ENCODE data around the gene RAG2.
"Not testable (repeated sequence)": the region's sequence is repeated elsewhere in the genome, so short reads cannot be mapped to it uniquely, and the experiment has no call there.

Gene RAG2

GRCh38 chr11:36596880-36597279 is 1.2 kb downstream of the RAG2 start:
- no peak for DNase-seq

DNA sequence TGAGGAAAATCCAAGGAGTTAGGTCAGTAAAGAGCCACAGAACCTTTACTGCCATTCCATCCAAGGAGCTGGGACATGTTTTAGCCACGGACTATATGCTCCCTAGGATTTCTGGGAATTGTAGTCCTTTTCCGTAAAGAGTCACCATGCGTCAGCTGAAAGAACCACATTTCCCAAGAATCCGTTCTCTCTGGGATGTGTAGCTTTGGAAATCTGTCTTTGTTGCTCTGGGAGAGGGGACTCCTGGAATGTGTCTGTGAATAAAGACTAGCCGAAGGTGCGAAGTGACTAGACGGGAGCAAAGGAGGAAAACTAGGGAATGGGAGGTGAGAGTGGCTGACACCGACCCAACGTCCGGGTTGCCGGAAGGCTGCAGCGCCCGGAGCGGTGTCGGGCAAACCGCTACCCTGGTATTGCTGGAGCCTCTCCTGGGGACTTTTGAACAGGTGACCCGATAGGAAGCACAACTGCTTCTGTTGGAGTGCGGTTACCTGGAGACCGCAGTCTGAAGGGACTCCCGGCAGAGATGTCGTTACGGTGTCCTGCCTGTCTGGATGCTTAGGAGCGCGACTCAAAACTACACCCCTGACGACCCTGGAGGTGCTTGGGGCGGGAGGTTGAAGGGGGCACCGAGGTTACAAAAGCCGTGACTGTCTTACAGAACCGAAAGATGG is 3.6 kb downstream of the RAG2 start, which contains the start of gene IFTAP:
Gene IFTAP, plus strand, starts transcription at position 187 of the 674 bp plus-strand sequence. CDS start 15,602 bp downstream, outside the sequence.
- peak; percentile 2 to 13 for DNase-seq

GRCh38 chr11:36591433-36591832 is 6.6 kb downstream of the RAG2 start:
- DNase-seq, result no peak

GRCh38 chr11:36590513-36590912 is 7.5 kb downstream of the RAG2 start:
- no peak for DNase-seq

GRCh38 chr11:36588099-36588498 is 9.9 kb downstream of the RAG2 start:
- DNase-seq, result no peak

DNA sequence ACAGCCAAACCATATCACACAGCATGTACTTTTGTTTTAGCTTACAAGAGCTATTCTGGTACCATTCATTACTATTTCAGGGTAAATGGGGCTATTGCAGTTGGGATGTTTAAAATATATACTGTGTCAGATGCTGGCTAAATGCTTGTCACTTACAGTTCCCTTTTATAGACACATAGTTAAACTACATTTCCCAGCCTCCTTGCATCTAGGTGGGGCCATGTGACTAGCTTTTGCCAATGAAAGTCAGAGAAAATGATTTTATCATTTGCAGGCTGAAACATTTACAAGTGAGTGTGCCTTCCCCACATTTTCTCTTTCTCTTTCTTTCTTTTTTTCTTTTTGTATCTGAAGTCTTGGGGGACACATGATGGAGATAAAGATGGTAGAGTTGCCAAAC is 11.5 kb downstream of the RAG2 start:
- DNase-seq, result no peak

DNA sequence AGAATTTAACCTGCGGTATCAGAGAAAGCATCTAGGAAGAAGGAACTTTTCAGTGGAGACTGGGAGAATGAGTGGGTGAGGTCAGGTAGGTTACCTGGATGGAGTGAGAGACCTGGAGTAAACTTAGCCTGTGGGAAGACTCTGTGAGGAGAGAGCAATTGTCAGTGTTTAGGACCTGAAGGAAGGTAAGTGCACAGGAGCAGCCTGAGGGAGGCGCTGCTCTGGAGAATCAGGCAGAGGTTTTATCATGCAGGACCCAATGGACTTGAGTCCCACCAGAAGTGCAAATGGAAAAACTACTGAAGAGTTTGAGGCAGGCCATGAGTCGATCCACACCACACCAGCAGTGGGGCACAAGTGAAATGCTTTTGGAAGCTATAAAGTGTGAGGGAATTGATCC is 14.4 kb downstream of the RAG2 start:
- no peak for DNase-seq

DNA sequence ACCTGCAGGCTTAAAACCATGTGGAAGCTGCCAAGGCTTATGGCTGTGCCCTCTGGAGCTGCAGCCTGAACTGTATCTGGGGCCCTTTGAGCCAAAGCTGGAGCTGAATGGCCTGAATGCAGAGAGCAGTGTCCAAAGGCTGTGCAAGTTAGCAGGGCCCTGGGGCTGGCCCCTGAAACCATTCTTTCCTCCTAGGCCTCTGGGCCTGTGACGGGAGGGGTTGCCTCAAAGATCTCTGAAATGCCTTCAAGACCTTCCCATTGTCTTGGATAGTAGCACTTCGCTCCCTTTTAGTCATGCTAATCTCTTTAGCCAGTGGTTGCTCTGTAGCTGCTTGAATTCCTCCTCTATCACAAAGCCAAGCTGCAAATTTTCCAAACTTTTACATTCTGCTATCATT is 16.5 kb downstream of the RAG2 start:
- DNase-seq, result no peak

DNA sequence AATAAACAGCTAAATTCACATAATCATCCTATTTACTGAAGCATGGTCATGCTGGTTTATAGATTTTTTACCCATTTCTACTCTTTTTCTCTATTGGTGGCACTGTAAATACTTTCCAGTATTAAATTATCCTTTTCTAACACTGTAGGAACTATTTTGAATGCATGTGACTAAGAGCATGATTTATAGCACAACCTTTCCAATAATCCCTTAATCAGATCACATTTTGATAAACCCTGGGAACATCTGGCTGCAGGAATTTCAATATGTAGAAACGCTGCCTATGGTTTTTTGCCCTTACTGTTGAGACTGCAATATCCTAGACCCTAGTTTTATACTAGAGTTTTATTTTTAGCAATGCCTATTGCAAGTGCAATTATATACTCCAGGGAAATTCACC is 19.6 kb downstream of the RAG2 start:
- no peak for DNase-seq

DNA sequence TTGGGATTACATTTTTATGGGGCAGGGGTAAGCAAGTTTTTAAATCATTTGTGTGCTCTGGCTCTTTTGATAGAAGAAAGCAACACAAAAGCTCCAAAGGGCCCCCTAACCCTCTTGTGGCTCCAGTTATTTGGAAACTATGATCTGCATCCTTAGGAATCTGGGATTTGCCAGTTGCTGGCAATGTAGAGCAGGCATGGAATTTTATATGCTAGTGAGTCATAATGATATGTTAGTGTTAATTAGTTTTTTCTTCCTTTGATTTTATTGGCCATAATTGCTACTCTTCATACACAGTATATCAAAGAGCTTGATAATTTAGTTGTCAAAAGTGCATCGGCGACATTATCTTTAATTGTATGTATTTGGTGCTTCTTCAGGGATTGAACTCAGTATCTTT is 20.2 kb downstream of the RAG2 start:
- no peak for DNase-seq

DNA sequence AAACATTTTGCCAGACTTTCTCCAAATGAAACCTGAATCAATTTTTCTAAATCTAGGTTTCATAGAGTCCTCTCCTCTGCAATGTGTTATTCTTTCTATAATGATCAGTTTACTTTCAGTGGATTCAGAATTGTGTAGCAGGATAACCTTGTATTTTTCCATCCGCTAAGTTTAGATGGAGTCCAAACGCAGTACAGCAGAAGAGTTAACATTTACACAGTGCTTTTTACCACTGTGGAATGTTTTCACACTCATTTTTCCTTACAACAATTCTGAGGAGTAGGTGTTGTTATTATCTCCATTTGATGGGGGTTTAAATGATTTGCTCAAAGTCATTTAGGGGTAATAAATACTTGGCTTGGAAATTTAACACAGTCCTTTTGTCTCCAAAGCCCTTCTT is 20.7 kb downstream of the RAG2 start:
- no peak for DNase-seq

DNA sequence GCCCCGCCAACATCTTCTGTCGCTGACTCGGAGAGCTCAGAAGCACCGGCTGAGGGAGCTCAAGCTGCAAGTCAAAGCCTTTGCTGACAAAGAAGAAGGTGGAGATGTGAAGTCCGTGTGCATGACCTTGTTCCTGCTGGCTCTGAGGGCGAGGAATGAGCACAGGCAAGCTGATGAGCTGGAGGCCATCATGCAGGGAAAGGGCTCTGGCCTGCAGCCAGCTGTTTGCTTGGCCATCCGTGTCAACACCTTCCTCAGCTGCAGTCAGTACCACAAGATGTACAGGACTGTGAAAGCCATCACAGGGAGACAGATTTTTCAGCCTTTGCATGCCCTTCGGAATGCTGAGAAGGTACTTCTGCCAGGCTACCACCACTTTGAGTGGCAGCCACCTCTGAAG is 23.6 kb downstream of the RAG2 start:
- DNase-seq, result no peak

DNA sequence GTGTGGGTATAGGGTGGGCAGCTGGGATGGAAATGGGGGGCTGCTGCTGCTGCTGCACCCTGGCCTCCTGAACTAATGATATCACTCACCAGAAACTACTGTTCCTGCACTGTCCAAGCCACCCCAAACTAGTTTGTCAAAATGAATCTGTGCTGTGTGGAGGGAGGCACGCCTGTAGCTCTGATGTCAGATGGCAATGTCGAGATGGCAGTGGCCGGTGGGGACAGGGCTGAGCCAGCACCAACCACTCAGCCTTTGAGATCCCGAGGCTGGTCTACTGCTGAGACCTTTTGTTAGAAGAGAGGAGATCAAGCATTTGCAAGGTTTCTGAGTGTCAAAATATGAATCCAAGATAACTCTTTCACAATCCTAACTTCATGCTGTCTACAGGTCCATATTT is 28.9 kb downstream of the RAG2 start:
- no peak for DNase-seq

- no peak for DNase-seq
Observed at GRCh38 chr11:36567694-36568093, 30.3 kb downstream of the RAG2 start, which contains the start of gene RAG1. RAG1 (plus strand) TSS chr11:36568007; CDS start chr11:36573305, 5,298 bp downstream.

DNA sequence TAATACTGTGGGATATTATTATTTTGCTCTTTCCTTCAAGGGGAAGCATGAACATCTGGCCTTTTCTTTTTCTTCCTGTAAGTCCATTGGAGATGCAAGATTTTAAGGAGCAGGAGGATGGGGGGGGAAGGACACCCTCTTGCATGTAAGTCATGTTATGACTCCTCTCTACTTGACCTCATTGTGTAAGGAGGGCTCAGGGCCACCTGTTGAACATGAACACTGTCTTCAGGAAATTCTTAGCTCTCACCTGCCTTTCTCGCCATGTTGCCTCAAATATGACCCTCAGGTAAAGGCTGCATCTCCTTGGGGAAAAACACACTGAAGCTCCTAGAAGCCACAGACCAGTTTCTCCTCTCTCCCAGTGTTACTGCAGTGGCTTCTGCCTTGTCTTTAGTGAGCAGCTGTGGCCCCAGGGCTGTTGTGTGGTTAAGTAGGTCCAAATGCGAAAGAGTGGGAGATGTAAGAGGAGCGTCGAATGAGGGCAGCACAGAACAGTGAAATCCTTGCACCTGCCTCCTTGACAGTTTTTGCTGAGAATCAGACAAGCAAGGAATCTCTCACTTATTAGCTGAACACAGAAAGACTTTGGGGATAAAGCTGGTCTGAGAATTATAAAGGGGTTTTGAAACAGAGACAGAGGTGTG is 31.5 kb downstream of the RAG2 start:
- no peak for DNase-seq

GRCh38 chr11:36565031-36565610 is 32.9 kb downstream of the RAG2 start:
- DNase-seq, result no peak

- peak; percentile 14 to 23 for DNase-seq
Observed at GRCh38 chr11:36564376-36565030, 33.5 kb downstream of the RAG2 start.

- no peak for DNase-seq
Observed at GRCh38 chr11:36558571-36559413, 39.2 kb downstream of the RAG2 start.

- no peak for DNase-seq
Observed at GRCh38 chr11:36557991-36558390, 40.0 kb downstream of the RAG2 start.

DNA sequence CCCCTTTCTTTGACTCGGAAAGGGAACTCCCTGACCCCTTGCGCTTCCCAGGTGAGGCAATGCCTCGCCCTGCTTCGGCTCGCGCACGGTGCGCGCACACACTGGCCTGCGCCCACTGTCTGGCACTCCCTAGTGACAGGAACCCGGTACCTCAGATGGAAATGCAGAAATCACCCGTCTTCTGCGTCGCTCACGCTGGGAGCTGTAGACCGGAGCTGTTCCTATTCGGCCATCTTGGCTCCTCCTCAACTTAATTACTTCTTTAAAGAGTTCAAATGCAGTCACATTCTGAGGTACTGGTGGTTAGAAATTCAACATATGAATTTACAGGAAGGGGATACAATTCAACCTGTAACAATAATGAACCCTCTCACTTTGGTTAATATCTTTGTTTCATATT is 40.6 kb downstream of the RAG2 start:
- not testable (repeated sequence) for DNase-seq

GRCh38 chr11:36550385-36551115 is 47.5 kb downstream of the RAG2 start:
- no peak for DNase-seq

Data from stimulated activated CD4-positive, alpha-beta T cell treated with anti-CD3 and anti-CD28 coated beads, Interleukin-2, amount 100 ng/mL, for 48 hours (primary cell).